Hematopoietic multipotent progenitor cell treated with erythropoietin and hydrocortisone succinate and interleukin-3 and kit ligand, for 17 days (in vitro differentiated cells): ENCODE measurements around the gene ADM.

Experiments used
- DNase-seq: peaks from one replicate; pipeline ENCODE4 v3.0.0-alpha.2; 2015; ENCODE audit warnings: low spot score

The ADM gene

GRCh38 chr11:10309163-10310093 is 4.6 kb downstream of the ADM start:
- peak; percentile 53 for DNase-seq

GRCh38 chr11:10310301-10310841 is 5.5 kb downstream of the ADM start:
- DNase-seq: no peak

DNA sequence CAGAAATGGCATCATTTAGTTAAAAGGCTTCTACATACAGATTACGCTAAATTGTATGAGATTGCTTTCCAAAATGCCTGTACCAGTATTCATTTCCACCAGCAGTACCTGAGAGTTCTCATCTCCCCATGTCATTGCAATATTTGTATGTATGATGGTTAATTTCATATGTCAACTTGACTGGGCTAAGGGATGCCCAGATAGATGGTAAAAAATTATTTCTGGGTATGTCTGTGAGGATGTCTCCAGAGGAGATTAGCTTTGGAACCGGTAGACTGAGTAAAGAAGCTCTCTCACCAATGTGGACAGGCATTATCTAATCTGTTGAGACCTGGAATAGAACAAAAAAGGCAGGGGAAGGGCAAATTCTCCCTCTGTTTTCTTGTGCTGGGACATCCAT is 6.9 kb downstream of the ADM start:
- DNase-seq: no peak

DNA sequence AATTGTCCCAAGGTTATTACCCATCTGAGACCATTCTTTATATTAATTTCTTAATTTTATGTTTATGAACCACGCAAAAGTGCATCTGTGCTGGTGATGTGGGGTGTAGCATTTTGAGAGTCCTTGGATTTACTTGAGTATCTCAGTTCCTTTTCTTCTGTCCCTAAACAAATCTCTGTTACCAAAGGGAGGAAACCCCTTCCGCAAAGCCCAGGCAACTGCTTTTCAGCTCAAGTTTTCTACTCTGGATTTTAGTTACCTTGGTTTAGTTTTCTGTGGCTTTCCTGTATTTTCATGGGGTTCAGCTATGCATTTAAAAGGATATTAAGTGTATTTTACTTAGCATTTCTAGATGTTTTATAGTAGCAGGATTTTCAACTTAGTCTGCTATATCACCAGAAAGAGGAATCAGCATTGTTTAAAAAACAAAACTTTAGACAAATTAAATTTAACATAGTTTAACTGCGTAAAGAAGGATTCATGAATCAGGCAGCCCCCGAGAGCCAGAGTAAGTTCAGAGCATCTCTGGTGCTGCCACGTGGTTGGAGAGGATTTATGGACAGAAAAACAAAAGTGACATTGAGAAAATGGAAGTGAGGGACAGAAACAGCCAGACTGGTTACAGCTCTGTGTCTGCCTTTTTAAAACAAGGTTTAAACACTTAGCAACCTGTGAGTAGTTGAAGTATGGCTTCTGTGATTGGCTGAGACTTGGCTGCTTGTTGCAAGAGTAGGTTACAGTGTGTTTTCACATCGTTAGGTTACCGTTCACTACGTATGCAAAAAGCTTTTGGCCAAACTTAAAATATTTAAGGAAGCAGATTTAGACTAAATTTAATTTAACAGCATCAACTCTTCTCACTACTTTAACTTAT is 9.6 kb downstream of the ADM start:
- peak; percentile 21 for DNase-seq

DNA sequence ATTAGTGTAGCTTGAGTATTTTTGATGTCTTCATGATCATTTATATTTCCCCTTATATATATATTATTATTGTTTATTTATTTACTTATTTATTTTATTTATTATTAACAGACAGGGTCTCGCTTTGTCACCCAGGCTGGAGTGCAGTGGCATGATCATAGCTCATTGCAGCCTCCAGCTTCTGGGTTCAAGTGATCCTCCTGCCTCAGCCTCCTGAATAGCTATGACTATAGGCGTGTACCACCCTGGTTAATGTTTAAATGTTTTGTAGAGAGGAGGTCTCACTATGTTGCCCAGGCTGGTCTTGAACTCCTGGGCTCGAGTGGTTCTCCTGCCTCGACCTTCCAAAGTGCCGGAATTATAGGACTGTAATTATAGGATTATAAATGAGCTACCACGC is 10.2 kb downstream of the ADM start:
- DNase-seq: no peak

GRCh38 chr11:10317151-10317755 is 12.4 kb downstream of the ADM start:
- DNase-seq: no peak

DNA sequence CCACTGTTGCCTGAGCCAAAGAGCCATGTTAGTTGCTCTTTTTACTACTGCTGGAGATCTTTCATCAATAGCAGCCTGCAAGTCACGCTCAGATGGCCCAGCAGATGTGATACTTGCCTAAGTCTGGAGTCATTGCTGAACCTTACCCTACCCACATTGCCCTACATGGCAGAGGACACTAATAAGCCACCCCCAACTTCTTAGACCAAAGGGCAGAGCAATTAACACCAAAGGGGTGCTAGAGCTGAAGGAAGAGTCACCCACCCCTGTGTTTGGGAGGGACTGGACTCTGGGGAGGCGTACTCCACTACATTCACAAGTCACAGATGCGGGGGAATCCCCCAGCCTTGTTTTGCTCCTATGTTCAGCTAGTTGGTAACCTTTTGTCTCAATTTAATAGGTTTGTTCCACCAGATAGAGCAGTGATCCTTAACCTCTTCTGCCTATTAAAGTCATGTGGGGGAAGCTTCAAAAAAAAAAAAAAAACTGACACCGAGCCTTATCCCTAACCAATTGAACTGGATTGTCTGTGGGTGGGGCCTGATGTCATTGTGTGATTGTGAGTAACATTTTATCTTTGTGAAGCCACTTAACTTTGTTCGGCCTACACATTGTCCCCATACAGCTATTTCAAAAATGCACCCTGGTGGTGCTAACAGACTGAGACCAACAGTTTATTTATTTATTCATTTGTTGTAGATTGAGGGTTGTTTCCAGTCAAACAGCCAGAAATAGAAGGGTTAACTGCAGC is 13.1 kb downstream of the ADM start:
- no peak for DNase-seq

GRCh38 chr11:10318527-10318802 is 13.6 kb downstream of the ADM start:
- DNase-seq: no peak

DNA sequence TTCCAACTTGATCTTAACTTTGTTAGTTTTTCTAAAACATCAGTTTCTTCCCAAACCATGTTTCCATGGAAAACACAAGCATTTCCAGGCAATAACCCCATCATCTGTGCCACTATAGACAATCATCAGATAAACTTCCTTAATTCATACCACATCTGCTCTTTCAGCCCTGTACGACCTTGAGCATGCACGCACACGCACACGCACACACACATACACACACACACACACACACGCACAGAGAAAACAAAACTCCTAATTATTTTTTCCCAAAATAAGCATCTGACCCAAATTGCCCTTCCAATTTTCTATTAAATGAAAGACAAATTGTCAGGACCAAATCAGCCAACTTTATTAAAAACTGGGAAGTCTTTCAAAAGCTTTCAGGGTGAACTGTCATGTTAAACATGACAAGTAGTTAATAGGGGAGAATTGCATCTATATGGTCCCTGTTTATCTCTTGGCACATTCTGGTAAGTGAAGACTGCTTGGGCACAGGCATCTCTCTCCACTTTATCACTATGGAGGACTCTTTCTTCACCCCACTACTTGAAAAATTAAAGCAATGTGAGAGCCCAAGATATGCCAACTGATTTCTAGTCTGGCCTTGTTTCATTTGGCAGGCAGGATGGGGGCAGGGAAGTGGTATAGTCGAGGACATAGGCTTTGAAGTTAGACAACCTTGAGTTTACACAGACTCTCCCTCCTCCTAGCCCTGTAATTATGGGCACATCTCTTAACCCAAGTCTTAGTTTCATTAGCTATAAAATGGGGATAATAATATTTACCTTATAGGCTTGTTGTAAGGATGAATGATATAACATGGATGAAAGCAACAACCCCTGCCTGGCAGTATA is 15.1 kb downstream of the ADM start:
- DNase-seq: peak; percentile 63

DNA sequence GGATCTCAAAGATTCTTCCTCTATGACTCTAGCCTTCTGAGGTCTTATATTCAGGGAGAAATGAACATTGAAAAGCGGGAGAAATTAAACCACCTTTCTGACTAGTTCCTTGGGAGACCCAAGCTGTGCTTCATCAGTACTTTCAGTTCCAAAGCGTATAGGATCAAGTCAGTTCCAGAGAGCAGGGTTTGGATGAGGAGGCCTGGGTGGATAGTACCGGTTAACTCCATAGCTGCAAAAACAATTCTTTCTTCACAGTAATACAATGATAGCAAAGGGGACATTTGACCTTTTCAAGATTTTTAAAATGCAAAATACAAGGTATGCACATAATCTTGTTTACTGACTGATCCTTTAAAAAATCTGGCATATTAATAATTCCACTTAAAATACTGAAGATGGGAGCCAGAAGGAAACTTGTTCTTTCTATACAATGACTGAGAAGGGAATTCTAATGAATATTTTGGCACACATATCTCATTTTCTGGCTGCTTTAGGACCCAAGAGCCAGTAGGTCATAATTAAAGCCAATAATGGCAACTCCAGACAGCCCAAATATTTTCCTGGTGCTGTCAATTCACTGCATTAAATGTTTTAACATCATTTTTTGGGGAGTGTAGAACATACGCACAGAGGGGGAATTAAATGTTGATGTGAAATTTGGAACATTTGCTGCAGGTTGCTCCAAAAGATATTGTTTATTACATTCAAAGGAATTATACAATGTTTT is 16.0 kb downstream of the ADM start:
- DNase-seq: no peak

DNA sequence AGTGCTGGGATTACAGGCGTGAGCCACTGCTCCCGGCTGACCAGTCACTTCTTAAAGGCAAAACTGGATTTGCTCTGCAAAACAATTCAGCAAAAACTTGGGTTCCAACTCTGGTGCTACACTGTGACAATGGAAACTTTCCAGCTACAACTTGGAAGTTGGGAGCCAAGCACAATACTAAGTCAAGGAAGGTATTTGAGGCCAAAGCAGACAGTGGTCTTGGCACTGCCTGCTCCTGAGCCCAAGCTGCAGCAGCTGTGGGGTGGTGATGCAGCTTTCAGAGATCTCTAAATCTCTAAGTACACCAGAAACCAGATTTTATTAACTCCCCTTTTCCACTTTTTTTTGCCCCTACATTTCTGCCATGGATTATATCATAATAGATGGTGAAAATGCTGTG is 17.5 kb downstream of the ADM start:
- no peak for DNase-seq

GRCh38 chr11:10322830-10323792 is 18.2 kb downstream of the ADM start:
- peak; percentile 94 for DNase-seq

DNA sequence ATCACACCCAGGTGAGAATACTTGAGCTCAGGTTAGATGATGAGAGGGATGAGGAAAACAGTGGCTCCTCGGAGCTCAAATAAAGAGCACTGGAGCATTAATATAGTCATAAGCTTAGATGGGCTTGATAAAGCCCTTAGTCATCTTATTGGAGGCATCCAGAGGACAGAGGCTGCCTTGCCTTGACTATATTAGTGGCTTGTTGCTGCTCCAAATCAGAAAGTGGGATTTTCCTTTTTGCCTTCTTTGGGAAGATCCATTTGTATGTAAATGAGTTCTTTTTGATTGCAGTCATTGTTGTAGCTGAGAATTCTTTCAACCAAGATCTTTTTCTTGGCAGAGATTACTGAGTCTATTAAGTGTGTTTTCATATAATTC is 18.9 kb downstream of the ADM start:
- peak; percentile 44 for DNase-seq

DNA sequence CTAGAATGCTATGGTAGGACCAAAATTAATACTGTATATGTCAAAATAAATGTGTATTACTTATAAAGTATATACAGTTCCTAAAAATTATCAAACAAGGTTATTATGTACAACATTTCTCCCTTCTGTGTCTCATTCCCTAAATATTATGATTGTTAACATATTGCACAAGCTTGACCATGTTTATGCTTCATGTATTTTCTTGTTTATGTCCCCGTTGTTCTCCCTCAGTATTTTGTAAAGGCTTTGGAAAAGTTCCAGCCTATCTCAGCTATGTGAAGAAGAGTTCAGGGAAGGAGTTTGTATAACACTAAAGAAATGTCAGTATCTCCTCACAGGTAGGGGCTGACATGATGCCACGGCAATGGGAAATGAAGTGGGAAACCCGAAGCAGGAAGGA is 19.6 kb downstream of the ADM start:
- peak; percentile 26 for DNase-seq

DNA sequence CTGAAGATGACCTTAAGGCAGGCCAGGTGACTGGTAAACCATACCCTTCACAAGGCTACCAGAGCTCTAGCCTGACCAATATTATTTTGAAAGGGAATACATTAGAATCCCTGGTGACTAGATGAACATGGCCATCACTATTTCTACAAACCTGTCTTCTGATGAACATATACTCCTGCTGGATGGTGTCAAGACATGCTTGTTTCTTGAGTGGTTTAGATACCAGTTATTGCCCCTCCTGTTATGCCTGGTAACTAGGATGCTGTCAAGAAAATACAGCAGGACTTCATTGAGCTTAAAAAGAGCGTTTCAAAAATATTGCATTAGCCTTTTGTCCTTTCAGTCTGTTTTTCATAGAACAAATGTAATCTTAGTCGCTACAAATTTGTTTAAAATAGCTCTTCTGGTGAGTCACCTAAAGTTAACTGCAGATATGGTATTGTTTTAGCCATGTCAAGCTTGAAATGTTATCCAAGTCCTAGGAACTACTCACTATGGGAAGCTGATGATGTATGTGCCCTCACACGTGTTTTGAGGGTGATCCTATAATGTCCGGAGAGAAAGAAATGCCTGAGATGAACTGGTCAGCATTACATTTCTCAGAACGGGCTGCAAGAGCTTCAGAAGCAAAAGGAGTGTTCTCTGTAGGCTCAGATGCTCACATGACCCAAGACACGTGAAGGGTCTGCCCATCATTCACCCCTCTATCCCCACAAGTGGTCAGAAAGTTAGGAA is 20.6 kb downstream of the ADM start:
- DNase-seq: no peak

DNA sequence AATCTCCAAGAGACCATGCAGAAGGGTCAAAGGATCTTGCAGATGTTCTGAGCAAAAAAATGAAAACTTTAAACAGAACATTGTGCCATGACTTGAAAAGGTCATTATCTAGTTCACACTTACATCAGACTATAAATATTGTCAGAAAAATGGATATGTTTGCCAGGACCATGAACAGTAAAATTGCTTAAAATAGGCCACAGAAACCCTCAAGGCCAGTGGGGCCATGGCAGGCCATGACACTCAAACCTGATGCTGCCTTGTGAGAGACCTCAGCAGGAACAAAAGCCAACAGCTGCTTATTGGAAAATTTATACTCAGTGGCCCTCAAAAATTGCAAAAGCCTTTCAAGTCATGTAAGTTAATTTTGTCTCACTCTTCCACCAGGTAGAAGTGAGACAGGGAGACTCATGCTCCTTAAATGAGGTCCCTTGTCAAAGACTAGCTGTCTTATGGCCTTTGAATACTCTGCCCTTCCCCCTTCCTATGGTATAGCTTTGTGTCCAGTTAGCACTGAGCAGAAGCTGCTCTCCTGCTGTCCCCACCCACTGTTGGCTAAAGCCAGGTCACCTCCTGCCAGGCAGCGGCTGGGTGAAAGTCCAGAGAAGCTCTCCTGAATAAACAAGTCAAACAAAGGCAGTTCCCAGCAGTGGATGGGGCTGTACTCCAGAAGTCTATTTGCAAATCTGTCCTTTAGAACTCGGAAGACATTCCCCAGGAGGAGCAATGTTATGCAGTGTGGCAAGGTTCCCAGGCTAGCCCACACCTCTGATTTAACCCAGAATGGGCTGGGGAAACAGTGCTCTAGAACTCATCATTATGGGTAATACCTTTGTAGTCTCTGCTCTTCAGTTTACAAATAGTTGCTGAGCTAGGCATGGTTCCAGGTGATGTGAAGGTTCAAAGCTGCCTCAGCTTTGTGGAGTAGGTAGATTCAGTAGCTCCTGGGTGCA is 21.4 kb downstream of the ADM start:
- no peak for DNase-seq

DNA sequence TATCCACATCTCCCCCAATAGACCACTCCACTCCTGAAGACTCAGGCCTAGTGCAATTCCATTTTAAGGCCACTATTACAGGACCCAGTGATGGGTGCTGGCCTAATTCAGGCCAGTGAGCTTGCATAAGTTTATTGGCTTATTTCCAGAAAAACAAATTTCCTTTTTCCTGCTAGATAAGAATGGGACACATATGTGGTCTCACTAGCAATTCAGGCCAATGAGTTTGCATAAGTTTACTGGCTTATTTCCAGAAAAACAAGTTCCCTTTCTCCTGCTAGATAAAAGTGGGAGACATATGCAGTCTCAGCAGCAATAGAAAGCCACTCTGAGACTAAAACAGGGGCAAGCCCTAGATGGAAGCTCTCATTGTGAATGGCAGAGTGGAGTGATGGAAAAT is 22.4 kb downstream of the ADM start:
- DNase-seq: peak; percentile 72
